Hepatocyte (in vitro differentiated cells): ENCODE measurements around the gene HIPK3.

Experiments
- CTCF ChIP-seq: fragments of 200-600 bp; sonication (generic); IDR thresholded peaks from 2 replicates; pipeline ENCODE4 v1.5.1; 2016; ENCODE audit warnings: antibody characterized with exemption, mild to moderate bottlenecking; ENCODE audit not compliant: poor library complexity
- EZH2phosphoT487 ChIP-seq: fragments of 200-600 bp; sonication (generic); IDR thresholded peaks from one replicate; pipeline ENCODE4 v1.6.1; 2018; ENCODE audit warnings: antibody characterized with exemption, mild to moderate bottlenecking, low read depth, moderate library complexity; ENCODE audit not compliant: unreplicated experiment, severe bottlenecking

GRCh38 chr11:33273656-33274055 is 16.5 kb downstream of the HIPK3 start:
- no peak for TF ChIP-seq EZH2phosphoT487
- no peak for TF ChIP-seq CTCF
